Transverse colon (tissue), 4 donors: ENCODE data around the gene ITIH4.

ENCODE experiments used
- CTCF ChIP-seq, 5 experiments: fragments of 200-600 bp in 3 of 5; fragments of 450-650 bp in 2 of 5; sonication (generic) in 3 of 5; IDR thresholded peaks; 1 replicate in 2 of 5; 2 replicates in 3 of 5; pipeline ENCODE4 v1.5.1; 2016 to 2017; ENCODE audit warnings: antibody characterized with exemption in 5 of 5, inconsistent platforms in 3 of 5, mild to moderate bottlenecking in 2 of 5, moderate library complexity in 1 of 5
- EP300 ChIP-seq: sonication (generic); formaldehyde crosslinking; IDR thresholded peaks from one replicate; pipeline ENCODE4 v1.6.1; 2017; ENCODE audit warnings: antibody characterized with exemption, low read depth
- POLR2A ChIP-seq: fragments of 450-650 bp; IDR thresholded peaks from one replicate; pipeline ENCODE4 v1.6.1; 2016; ENCODE audit warnings: antibody characterized with exemption, mild to moderate bottlenecking, moderate library complexity
- POLR2AphosphoS5 ChIP-seq, 3 donors: sonication (generic); formaldehyde crosslinking; IDR thresholded peaks; one replicate each; pipeline ENCODE4 v1.6.1; 2016; ENCODE audit warnings: antibody characterized with exemption in 3 of 3

GRCh38 chr3:52838561-52839267 is 8.2 kb upstream of the ITIH4 start:
- no peak for TF ChIP-seq POLR2A
- no peak for TF ChIP-seq CTCF (IDR thresholded peaks at IDR 0.05)
- no peak for TF ChIP-seq POLR2AphosphoS5 (IDR thresholded peaks at IDR 0.05)
- no peak for TF ChIP-seq EP300
